Type B pancreatic cell (in vitro differentiated cells): Measurements from ENCODE around the gene TBC1D24. TPM values are rescaled to one million over a fixed set of nuclear protein-coding genes. Genes with fewer than 3 reads are reported as not detected.
A peak's percentile ranks its signal among the peaks of the same experiment; 100 is the strongest.
"Not testable (repeated sequence)": the region's sequence is repeated elsewhere in the genome, so short reads cannot be mapped to it uniquely, and the experiment has no call there.

ENCODE experiments used
- DNase-seq: peaks from one replicate; pipeline ENCODE4 v3.0.0; 2021; ENCODE audit warnings: mixed read lengths; ENCODE audit not compliant: unreplicated experiment; ENCODE audit errors: extremely low spot score
- H3K27ac Mint-ChIP-seq: 2 replicates; pipeline ENCODE4 v1.8.0; 2021; ENCODE audit warnings: mild to moderate bottlenecking, mixed read lengths
- H3K27me3 Mint-ChIP-seq: 2 replicates; pipeline ENCODE4 v1.8.0; 2021; ENCODE audit warnings: mixed read lengths
- H3K36me3 Mint-ChIP-seq: 2 replicates; pipeline ENCODE4 v1.8.0; 2021; ENCODE audit warnings: mixed read lengths
- H3K4me1 Mint-ChIP-seq: one replicate; pipeline ENCODE4 v1.8.0; 2021; ENCODE audit warnings: mixed read lengths; ENCODE audit not compliant: unreplicated experiment
- H3K4me3 Mint-ChIP-seq: 2 replicates; pipeline ENCODE4 v1.8.0; 2021; ENCODE audit warnings: mild to moderate bottlenecking, mixed read lengths
- H3K9me3 Mint-ChIP-seq: 2 replicates; pipeline ENCODE4 v1.8.0; 2021; ENCODE audit warnings: mixed read lengths
- total RNA-seq: library from RNA; stranded (reverse); gene quantifications from 2 replicates; pipeline ENCODE4 v1.2.1, GENCODE V29; 2021; ENCODE audit warnings: low replicate concordance
- TF ChIP-seq, protein P1 (sequence below): fragments of 200-600 bp; sonication (generic); conservative IDR thresholded peaks from 2 replicates; pipeline ENCODE4 v1.5.0; 2021; ENCODE audit warnings: antibody characterized with exemption, mild to moderate bottlenecking

The TBC1D24 gene
- total RNA-seq, 1 donor from 2014 or later = 22.1 TPM

DNA sequence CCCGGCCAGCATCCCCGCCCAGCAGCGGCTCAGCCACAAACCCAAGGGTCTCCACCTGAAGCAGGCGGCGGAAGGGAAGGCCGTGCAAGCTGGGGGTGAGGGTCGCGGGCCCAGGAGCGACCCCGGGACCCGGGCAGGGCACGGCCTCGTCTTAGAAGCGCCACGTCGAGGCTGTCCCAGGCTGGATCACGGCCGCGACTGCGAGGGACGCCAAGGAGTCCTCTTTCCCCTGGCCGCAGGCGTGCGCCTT lies 46.2 kb upstream of the TBC1D24 start:
- Mint-ChIP-seq H3K36me3 (peaks cover 7% of the 10 kb centered on the region), H3K4me1 (peaks cover 22% of the 10 kb centered on the region), H3K4me3 (peak overlapping the region; percentile 91), H3K27ac (peak overlapping the region; percentile 87), H3K27me3 (no peaks in the 10 kb centered on the region), H3K9me3 (no peaks in the 10 kb centered on the region)
- TF ChIP-seq, protein P1, sequence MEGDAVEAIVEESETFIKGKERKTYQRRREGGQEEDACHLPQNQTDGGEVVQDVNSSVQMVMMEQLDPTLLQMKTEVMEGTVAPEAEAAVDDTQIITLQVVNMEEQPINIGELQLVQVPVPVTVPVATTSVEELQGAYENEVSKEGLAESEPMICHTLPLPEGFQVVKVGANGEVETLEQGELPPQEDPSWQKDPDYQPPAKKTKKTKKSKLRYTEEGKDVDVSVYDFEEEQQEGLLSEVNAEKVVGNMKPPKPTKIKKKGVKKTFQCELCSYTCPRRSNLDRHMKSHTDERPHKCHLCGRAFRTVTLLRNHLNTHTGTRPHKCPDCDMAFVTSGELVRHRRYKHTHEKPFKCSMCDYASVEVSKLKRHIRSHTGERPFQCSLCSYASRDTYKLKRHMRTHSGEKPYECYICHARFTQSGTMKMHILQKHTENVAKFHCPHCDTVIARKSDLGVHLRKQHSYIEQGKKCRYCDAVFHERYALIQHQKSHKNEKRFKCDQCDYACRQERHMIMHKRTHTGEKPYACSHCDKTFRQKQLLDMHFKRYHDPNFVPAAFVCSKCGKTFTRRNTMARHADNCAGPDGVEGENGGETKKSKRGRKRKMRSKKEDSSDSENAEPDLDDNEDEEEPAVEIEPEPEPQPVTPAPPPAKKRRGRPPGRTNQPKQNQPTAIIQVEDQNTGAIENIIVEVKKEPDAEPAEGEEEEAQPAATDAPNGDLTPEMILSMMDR = no peak
- no peak for DNase-seq

- peak; percentile 98 for DNase-seq
- Mint-ChIP-seq H3K27ac (peak within 1 kb of the TSS; percentile 87), H3K27me3 (no peaks in the 10 kb centered on the region), H3K4me3 (peak within 1 kb of the TSS; percentile 91), H3K4me1 (peaks cover 22% of the 10 kb centered on the region), H3K36me3 (peaks cover 7% of the 10 kb centered on the region), H3K9me3 (no peaks in the 10 kb centered on the region)
- TF ChIP-seq, protein P1 = no peak
Measured at GRCh38 chr16:2429034-2429770, 45.7 kb upstream of the TBC1D24 start, which contains the start of gene CCNF. TSS of gene CCNF (plus strand) at chr16:2429447. CDS start at chr16:2429482, 35 bp downstream.

DNA sequence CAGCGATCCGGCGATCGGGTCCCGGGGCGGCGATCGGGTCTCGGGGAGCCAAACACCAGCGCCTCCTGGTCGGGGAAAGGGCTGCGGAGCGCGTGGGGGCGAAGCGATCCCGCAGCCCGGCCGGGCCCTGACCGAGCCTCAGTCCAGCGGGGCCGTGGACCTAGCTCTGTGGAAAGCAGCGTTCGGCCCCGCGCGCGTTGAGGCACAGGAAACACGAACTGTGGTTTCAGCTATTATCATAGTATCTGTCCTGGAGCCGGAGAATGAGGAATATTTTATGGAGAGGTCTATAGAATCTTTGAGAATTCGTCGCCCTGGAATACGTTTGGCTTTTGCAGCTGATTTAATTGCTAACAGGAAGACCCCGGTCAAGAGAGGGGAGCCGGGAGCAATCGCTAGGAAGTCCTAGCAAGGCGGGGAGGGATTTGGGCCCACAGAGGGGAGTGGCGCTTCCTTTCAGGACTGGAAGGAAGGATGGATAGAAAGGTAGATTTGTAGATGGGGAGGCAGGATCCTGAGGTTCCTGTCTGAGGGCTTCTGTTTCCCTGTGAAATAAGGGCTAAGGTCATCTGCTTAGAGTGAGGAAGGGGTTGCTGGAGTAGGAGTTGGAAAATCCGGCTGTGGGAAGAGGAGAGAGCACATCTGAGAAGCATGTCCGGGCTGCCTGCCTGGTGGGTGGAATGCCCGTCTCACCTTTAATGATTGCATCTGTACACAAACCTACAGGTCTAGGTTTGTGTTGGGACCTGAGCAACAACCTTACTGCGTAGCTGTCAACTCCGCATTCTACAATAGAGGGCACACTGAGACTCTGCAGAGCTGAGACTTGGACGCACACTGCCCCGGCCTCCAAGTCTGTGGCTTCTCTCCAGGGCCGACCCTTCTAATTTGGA lies 44.9 kb upstream of the TBC1D24 start:
- TF ChIP-seq, protein P1 = no peak
- Mint-ChIP-seq H3K4me1 (peaks cover 22% of the 10 kb centered on the region), H3K27ac (peak overlapping the region; percentile 57), H3K4me3 (peak overlapping the region; percentile 91), H3K9me3 (no peaks in the 10 kb centered on the region), H3K36me3 (peaks cover 7% of the 10 kb centered on the region), H3K27me3 (no peaks in the 10 kb centered on the region)
- DNase-seq = no peak

DNA sequence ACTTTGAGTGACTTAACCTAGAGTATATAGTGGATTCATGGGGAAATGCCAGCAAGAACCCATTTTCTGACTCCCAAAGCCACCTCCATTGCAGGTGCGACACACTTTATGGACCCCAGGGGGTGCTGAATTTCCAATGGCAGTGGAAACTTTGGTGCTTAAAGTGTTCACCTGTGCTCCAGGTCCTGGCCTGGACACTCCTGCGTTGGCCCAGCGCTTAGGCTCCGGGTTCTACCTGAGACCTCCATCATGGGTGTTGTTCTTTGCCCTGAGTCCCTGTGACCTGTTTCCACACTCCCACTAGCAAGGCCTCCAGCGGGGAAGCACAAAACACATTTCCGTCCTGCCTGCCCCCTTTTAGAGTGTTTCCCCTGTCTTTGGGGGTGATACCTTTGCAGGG lies 42.6 kb upstream of the TBC1D24 start:
- H3K27ac Mint-ChIP-seq = no peak overlapping the region
- H3K36me3 Mint-ChIP-seq = peaks cover 7% of the 10 kb centered on the region
- TF ChIP-seq, protein P1 = no peak
- peaks cover 20% of the 10 kb centered on the region for H3K4me1 Mint-ChIP-seq
- H3K9me3 Mint-ChIP-seq = no peaks in the 10 kb centered on the region
- H3K4me3 Mint-ChIP-seq = no peak overlapping the region
- no peak for DNase-seq
- no peaks in the 10 kb centered on the region for H3K27me3 Mint-ChIP-seq

DNA sequence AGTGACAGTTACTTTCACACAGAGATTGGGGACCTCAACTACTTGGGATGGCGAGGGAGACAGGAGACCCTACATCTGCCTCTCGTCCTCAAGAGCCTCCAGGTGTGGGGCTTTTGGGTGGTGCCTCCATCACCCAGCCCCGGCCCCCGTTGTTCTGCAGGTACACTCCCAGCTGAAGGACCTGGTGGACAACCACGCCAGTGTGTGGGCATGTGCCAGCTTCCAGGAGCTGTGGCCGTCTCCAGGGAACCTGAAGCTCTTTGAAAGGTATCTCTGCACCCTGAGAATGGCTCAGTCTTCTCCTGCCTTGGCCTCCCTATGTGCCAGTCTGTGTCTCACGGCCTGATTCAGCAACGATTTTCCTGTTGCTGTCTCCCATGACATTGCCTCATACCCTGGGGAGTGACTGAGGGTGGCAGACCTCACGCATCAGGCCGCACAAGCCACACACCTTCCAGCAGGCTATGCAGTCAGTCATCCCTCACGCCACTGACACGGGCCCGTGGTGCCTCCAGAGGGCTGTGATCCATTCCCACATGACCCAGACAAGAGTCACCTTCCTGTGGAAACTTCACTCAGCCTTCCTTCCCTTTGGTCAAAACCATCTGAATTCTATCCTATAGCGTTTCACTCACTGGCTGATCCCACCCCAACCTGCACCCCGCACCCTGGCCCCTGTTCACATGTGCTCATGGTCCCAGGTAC lies 42.0 kb upstream of the TBC1D24 start:
- no peak overlapping the region for H3K4me3 Mint-ChIP-seq
- no peaks in the 10 kb centered on the region for H3K27me3 Mint-ChIP-seq
- H3K9me3 Mint-ChIP-seq = no peaks in the 10 kb centered on the region
- H3K36me3 Mint-ChIP-seq = peaks cover 7% of the 10 kb centered on the region
- TF ChIP-seq, protein P1 = no peak
- peaks cover 13% of the 10 kb centered on the region for H3K4me1 Mint-ChIP-seq
- DNase-seq = no peak
- H3K27ac Mint-ChIP-seq = no peak overlapping the region

- H3K27ac Mint-ChIP-seq, H3K4me3 Mint-ChIP-seq, DNase-seq, H3K27me3 Mint-ChIP-seq, H3K36me3 Mint-ChIP-seq, H3K4me1 Mint-ChIP-seq, H3K9me3 Mint-ChIP-seq: not testable (repeated sequence)
Measured at GRCh38 chr16:2435236-2435635, 39.7 kb upstream of the TBC1D24 start.
